GF-D8 (cell line): Measurements from ENCODE around the gene MIPOL1.
"Not testable (repeated sequence)": the region's sequence is repeated elsewhere in the genome, so short reads cannot be mapped to it uniquely, and the experiment has no call there.

Experiments used
- DNase-seq: peaks from one replicate; lab custom pipeline; 2025; lab: John Stamatoyannopoulos, UW

Gene MIPOL1

GRCh38 chr14:37284760-37285159, 87.0 kb downstream of the MIPOL1 start:
- no peak for DNase-seq

- DNase-seq = no peak
Measured at GRCh38 chr14:37285220-37285619, 87.5 kb downstream of the MIPOL1 start.

- no peak for DNase-seq
Measured at GRCh38 chr14:37289688-37290087, 92.0 kb downstream of the MIPOL1 start.

- DNase-seq = not testable (repeated sequence)
Measured at GRCh38 chr14:37295262-37295661, 97.5 kb downstream of the MIPOL1 start.

- no peak for DNase-seq
Measured at GRCh38 chr14:37311252-37311651, 113.5 kb downstream of the MIPOL1 start.

GRCh38 chr14:37318938-37319337, 121.2 kb downstream of the MIPOL1 start:
- no peak for DNase-seq

GRCh38 chr14:37320106-37320505, 122.4 kb downstream of the MIPOL1 start:
- DNase-seq = no peak

GRCh38 chr14:37325332-37325731, 127.6 kb downstream of the MIPOL1 start:
- no peak for DNase-seq

- no peak for DNase-seq
Measured at GRCh38 chr14:37326434-37326833, 128.7 kb downstream of the MIPOL1 start.

- not testable (repeated sequence) for DNase-seq
Measured at GRCh38 chr14:37327933-37328332, 130.2 kb downstream of the MIPOL1 start.

GRCh38 chr14:37328673-37329072, 130.9 kb downstream of the MIPOL1 start:
- DNase-seq = no peak

- DNase-seq = no peak
Measured at GRCh38 chr14:37329189-37330001, 131.7 kb downstream of the MIPOL1 start.

- no peak for DNase-seq
Measured at GRCh38 chr14:37330910-37331309, 133.2 kb downstream of the MIPOL1 start.

GRCh38 chr14:37340353-37340752, 142.6 kb downstream of the MIPOL1 start:
- no peak for DNase-seq

- DNase-seq = no peak
Measured at GRCh38 chr14:37343307-37344094, 145.8 kb downstream of the MIPOL1 start.

GRCh38 chr14:37363661-37364060, 165.9 kb downstream of the MIPOL1 start:
- no peak for DNase-seq

- DNase-seq = no peak
Measured at GRCh38 chr14:37369425-37369824, 171.7 kb downstream of the MIPOL1 start.

GRCh38 chr14:37375566-37375965, 177.8 kb downstream of the MIPOL1 start:
- DNase-seq = no peak

GRCh38 chr14:37376944-37377609, 179.3 kb downstream of the MIPOL1 start:
- DNase-seq = no peak

- DNase-seq = no peak
Measured at GRCh38 chr14:37384870-37385596, 187.3 kb downstream of the MIPOL1 start.

GRCh38 chr14:37397157-37397940, 199.6 kb downstream of the MIPOL1 start:
- DNase-seq = not testable (repeated sequence)
